DMS153 (cell line): ENCODE measurements around the gene TLE1.
"Not testable (repeated sequence)": the region's sequence is repeated elsewhere in the genome, so short reads cannot be mapped to it uniquely, and the experiment has no call there.

Experiments used
- DNase-seq: peaks from one replicate; lab custom pipeline; 2025; lab: John Stamatoyannopoulos, UW

The TLE1 gene

DNA sequence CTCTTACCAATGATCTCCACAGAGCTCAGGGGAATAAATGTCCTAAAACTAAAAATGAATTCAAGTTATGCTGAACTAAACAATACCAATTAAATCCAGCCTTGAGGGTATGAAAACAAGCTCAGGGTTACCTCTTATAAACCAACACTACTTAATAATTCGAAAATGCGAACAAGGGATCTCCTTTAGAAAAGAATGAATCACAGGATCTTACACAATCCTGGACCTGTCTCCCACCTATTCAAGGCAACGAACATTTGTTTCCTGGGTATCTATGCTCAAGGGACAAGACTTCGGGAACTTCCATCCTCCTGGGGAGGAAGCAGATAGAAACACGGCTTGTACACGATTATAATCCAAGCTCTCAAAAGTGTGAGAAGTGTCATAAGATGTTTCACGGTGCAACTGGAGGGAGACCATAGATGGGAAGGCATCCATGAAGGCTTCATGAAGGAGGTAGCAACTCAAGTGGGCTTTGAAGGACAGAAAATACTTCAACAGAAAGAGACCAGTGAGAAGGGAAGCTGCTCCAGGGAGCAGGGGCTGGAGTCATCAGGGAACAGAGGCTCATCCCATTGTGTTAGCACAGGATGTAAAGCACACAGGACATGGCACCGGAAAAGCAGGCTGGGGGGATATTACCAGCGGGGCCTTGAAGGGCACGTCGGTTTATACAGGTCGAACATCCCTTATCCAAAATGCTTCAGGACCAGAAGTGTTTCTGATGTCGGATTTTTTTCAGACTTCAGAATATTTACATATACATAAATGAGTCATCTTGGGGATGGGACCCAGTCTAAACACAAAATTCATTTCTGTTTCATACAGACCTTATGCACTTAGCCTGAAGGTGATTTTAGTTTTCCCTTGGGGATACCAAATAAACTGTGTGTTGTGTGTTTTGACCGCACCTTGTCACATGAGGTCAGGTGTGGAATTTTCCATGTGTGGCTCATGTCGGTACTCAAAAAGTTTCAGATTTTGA, 87.4 kb downstream of the TLE1 start:
- no peak for DNase-seq

- DNase-seq = no peak
Observed at GRCh38 chr9:81600631-81601030, 88.7 kb downstream of the TLE1 start.

DNA sequence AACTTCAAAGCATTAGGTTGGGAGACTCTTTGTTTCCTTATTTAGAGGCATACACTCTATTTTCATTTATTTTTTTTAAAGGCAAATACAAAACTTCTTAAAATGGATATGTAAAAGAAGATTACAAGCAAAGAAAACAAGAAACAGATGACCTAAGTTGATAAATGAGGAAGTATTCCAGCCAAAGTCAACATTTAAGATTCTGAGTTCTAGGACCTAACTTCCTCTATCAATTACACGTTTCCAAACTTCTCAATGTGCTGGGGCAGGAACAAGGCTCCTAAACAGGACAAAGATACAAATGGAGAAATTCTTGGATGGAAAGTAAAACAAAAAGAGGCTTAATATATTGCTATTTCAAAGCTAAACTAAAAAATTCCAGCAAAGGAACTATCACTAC, 89.5 kb downstream of the TLE1 start:
- DNase-seq = no peak

DNA sequence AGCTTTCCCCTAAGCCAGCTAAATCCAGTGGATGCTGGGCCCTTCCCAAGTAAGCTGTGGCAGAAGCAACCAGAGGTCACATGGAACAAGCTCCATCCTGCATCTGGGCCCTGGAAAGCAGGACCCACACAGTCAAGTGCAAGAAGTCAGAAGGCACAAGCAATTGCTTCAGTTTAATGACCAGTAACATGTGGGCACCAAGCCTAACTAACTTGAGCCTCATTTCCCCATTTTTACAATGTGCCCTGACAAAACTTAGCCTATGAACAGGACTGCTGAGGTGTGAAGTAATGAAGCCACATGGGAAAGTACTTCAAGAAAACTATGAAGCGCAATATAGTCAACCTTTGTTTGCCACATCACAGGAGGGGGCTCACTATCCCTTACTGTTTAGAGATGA, 90.5 kb downstream of the TLE1 start:
- no peak for DNase-seq

- DNase-seq = no peak
Observed at GRCh38 chr9:81598123-81598497, 91.2 kb downstream of the TLE1 start.

DNA sequence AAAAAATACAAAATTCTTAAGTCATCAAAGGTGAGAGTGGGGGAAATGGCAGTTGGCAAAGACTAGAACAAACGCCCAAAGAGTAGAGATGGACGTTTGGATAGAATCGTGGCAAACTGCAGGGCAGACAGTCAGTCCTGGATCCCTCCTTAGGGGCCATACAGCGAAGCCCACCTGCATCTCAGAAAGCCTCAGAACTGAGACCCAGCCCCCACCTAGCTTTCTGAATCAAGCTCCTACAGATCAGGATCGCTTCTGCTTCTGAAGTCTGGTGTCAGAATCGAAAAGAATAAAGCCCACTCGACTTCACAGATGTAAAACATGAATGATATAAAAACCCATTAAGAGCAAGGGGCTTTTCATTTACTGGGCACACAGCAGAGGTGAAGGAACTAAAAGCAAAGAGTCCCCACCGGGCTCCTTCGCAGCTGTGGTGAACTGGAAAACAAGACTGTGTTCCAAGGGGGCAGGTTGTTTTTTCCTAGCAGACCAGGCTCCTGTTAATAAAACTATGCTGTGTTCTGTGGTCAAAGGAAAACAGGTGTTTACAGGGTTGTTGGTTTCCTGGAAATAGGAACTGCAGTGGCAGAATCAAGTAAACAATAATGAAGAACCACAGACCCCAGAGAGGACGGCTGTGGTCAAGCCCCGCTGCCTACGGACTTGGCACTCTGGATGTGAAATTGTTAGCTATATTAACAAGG, 91.8 kb downstream of the TLE1 start:
- no peak for DNase-seq

DNA sequence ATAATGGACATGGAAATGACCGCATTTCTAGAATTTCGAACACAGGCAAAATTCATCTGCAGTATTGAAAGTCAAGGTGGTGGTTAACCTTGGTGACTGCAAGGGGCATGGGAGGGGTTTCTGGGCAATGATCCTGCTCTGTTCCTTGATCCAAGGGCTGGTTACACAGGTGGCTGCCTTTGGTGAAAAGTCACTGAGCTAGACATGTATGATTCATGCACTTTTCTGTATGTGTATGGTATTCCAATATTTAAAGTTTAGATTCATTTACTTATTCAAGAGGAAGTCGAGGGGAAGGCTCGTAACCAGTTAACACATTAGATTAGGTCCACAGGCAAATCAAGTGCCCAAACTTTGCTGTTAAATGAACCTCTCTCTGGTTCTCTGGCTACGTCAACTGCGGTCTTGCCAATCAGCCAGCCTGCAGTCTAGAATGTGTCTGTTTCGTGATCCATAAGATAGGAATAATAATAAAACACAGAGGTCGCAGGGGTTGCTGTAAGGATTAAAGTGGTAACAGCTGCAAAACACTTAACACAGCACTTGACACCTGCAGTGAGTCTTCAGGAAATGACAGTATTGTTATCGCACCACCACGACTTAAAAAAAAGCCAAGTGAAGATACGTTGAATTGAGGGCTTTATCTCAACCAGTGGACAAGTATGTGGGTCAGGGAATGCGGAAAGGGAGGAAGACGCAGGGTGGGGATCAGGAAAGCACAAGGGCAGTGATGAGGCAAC, 92.5 kb downstream of the TLE1 start:
- DNase-seq = no peak

GRCh38 chr9:81595887-81596543, 93.3 kb downstream of the TLE1 start:
- peak; percentile 30 for DNase-seq

GRCh38 chr9:81595293-81595692, 94.1 kb downstream of the TLE1 start:
- DNase-seq = not testable (repeated sequence)

GRCh38 chr9:81594415-81594814, 94.9 kb downstream of the TLE1 start:
- no peak for DNase-seq

GRCh38 chr9:81592887-81593266, 96.5 kb downstream of the TLE1 start:
- peak; percentile 38 for DNase-seq

DNA sequence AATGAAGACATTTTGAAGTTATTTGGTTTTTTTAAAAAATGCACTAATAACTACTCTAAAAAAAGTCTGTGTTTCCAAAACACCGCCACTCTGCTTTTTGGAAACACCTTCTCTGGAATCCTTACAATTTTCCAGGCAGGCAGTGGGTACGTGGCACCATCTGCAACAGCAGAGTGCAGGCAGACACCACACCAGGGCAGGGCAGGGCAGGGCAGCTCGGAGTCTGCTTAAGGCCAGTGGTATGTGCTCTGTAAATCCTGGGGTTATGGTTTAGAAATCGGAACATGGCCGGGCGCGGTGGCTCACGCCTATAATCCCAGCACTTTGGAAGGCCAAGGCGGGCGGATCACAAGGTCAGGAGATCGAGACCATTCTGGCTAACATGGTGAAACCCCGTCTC, 97.6 kb downstream of the TLE1 start:
- no peak for DNase-seq

DNA sequence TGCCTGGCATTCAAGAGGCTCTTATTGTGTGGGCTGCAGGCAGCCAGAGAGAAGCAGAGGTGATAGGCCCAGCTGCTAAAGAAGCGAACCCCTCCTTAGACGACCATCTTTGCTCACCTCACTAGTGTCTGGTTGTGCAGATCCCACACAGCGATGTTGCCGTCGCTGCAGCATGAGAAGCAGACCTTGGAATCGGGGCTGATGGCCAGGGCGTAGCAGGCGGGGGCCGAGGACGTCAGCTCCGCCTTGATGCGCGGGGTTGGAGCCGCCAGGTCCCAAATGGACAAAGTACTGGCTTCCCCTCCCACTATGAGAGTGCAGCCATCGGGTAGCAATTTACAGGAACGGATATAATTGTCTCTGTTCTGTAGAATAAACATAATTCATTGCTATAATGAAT, 98.7 kb downstream of the TLE1 start:
- DNase-seq = no peak

- DNase-seq = no peak
Observed at GRCh38 chr9:81589819-81590218, 99.5 kb downstream of the TLE1 start.

DNA sequence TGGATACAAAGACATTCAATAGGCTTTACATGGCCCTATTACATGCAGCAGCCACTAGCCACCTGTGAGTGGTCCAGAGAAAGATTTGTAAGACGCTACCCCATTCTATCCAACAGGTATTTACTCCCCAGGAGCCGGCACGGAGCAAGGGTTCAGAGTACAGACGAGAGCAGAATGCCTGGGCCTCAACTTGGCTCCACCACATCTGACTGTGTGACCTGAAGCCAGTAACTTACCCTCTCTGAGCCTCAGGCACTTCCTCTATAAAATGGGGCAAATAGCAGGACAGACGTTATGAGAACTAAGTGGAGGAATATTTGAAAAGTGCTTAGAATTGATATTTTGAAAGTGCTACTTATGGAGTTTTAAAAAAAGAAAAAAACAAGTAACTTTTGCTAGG, 100.0 kb downstream of the TLE1 start:
- no peak for DNase-seq

DNA sequence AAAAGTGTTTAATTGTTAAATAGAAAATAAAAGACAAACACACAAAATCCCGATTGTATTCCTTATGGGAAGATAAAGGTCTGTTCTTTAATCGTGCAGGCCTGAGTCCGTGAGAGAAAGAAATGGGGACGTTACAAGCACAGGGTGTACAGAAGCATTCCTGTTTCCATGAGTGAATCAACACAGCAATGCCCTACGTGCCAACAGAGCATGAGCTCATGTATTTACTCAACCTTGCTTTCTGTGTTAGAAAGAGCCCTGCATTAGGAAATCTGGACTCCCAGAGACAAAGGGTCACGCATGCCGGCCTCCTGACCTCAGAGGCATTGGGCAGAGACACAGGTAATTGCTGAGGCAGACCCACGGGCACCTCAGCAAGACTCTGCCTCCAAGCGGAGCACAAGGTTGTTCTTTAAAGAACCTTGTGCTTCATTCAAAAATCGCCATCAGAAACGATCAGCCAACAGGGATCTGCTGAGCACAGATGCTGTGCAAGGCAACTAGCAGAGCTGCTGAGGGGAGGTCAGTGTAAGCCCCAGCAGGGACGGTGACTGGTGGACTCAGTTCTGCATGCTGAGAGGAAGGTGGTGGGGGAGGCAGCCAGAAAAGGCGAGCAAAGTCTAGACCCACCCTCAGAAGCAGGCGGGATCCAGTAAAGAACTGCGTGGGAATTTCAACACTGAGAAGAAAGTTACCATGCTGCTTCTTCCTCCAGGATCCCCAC, 101.0 kb downstream of the TLE1 start:
- peak; percentile 89 for DNase-seq

GRCh38 chr9:81586786-81587185, 102.6 kb downstream of the TLE1 start:
- DNase-seq = no peak

GRCh38 chr9:81585191-81585763, 104.1 kb downstream of the TLE1 start:
- no peak for DNase-seq

DNA sequence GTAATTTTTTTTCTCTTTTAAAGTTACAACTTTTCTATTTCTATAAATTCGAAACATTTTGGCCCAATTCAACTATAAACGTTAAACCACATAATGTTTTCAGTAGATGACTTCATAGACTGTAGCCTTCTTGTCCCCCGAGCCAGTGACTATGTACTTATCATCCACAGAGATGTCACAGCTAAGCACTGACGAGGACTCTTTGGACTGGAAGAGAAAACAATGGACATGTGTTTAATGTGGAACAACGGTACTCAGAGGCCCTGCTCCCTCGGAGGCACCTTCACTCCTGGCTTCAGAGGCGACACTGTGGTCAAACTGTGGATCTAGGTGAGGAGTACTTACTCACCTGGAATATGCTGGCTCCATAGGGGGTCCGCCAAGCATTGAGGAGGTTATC, 105.2 kb downstream of the TLE1 start:
- DNase-seq = no peak

DNA sequence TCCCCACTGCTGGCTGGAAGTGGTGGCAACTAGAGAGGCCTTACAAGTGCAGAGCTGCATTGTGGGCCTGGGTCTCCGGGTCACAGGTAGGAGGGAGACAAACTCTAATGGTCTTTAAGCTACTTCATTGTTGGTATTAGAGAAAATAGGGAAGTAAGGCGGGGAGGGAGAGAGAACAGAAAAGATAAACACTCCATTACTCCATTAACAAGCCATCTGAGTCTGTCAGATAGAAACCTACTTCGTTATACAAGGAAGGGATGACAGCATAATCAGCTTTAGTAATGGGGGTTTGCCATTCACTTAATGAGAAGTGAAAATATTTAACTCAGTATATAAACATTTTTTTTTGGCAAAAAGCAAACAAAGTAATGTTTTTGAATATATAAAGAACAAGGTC, 107.4 kb downstream of the TLE1 start:
- no peak for DNase-seq

DNA sequence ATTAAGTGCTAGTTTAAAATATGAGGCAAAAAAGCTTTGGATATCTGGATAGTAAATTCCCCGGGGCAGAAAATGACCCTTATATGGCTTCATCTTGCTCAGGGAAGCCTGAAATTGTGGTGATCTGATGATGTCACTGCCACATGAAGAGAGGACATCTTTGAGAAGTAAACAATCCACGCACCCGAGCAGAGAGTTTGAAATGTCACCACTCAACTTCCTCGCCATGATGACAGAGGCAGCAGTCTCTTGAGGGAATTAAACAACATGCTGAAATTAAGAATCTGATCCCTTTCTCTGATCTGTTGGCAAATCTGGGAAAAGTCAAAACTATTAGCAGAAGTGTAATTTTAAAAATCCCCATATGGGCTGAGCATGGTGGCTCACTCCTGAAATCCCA, 110.0 kb downstream of the TLE1 start:
- no peak for DNase-seq
